ENCODE measurements around the gene PHGDH.
A peak's percentile ranks its signal among the peaks of the same experiment; 100 is the strongest.
"Not testable (repeated sequence)": the region's sequence is repeated elsewhere in the genome, so short reads cannot be mapped to it uniquely, and the experiment has no call there.

The PHGDH gene

DNA sequence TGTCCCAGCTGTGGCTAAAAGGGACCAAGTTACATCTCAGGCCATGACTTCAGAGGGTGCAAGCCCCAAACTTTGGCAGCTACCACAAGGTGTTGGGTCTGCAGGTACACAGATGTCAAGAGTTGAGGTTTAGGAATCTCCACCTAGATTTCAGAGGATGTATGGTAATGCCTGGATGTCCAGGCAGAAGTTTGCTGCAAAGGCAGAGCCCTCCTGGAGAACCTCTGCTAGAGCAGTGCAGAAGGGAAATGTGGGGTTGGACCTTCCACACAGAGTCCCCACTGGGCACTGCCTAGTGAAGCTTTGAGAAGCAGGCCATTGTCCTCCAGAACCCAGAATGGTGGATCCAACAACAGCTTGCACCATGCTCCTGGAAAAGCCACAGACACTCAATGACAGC lies 10.1 kb upstream of the PHGDH start:
- no peaks in the 10 kb centered on the region for H3K27me3 ChIP-seq (ENCODE audit: control insufficient read depth, insufficient read depth, low read length)
- H3K36me3 ChIP-seq (ENCODE audit: control insufficient read depth, insufficient read depth, low read length): no peaks in the 10 kb centered on the region
- no peaks in the 10 kb centered on the region for H3K4me1 ChIP-seq (ENCODE audit: control insufficient read depth, insufficient read depth, low read length)

DNA sequence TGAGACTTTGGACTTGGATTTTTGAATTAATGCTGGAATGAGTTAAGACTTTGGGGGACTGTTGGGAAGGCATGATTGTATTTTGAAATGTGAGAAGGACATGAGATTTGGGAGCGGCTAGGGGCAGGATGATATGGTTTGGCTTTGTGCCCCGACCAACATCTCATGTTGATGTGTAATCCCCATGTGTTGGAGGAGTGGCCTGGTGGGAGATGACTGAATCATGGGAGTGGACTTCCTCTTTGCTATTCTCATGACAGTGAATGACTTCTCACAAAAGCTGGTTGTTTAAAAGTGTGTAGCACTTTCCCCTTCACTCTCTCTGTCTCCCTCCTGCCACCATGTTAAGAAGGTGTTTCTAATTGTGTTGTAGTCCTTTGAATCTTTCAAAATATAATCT lies 9.3 kb upstream of the PHGDH start:
- H3K4me3 ChIP-seq (ENCODE audit: low read depth, low read length): no peak overlapping the region
- H3K4me1 ChIP-seq (ENCODE audit: control insufficient read depth, insufficient read depth, low read length): no peaks in the 10 kb centered on the region
- H3K9ac ChIP-seq (ENCODE audit: low read depth, low read length): no peak overlapping the region
- H3K9me3 ChIP-seq (ENCODE audit: control insufficient read depth, insufficient read depth, low read length): peaks cover 4% of the 10 kb centered on the region
- no peaks in the 10 kb centered on the region for H3K27me3 ChIP-seq (ENCODE audit: control insufficient read depth, insufficient read depth, low read length)
- H3K36me3 ChIP-seq (ENCODE audit: control insufficient read depth, insufficient read depth, low read length): no peaks in the 10 kb centered on the region

More for the DNA sequence above, 10.1 kb upstream of the PHGDH start:
- Histone ChIP-seq H3K9ac (ENCODE audit: low read depth, low read length) (no peak overlapping the region), H3K4me3 (ENCODE audit: low read depth, low read length) (no peak overlapping the region), H3K9me3 (ENCODE audit: control insufficient read depth, insufficient read depth, low read length) (peaks cover 4% of the 10 kb centered on the region)

DNA sequence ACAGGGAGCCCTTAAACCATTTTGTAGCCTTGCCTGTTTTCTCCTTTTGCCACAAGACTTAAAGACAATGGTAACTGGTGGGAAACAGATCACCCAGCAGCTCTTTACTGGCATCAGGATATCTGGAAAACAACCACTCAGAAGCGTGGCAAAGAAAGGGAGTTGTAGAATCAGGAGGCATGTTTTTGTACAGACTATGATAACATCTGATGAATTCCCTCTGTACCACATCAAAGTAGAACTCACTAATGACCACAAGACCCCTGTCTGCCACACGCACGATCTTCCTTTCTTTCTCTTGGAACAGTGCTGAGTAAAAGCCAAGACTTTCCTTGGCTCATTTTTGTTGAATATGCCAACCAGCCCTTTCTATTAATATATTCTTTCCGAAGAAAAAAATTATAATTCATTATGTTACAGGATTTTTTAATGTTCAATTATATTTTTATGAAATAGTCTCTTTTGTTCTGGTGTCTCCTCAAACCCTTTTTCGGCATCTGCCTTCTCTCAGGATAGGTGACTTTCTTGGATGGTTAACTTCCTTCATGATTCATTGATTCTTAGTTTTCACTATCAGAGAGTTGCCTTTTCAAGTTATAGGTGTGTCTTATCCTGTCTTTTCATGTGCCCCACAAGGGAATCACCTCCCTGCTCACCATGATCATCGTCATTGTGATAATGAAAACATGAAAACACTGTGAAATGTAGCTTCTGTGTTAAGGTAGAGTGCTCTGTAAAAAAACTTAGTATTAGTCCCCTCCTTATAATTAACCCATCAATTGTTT lies 7.9 kb upstream of the PHGDH start:
- no peak overlapping the region for H3K9ac ChIP-seq (ENCODE audit: low read depth, low read length)
- no peak overlapping the region for H3K4me3 ChIP-seq (ENCODE audit: low read depth, low read length)
- H3K36me3 ChIP-seq (ENCODE audit: control insufficient read depth, insufficient read depth, low read length): no peaks in the 10 kb centered on the region
- H3K4me1 ChIP-seq (ENCODE audit: control insufficient read depth, insufficient read depth, low read length): peaks cover 2% of the 10 kb centered on the region
- no peaks in the 10 kb centered on the region for H3K27me3 ChIP-seq (ENCODE audit: control insufficient read depth, insufficient read depth, low read length)
- H3K9me3 ChIP-seq (ENCODE audit: control insufficient read depth, insufficient read depth, low read length): peaks cover 4% of the 10 kb centered on the region

DNA sequence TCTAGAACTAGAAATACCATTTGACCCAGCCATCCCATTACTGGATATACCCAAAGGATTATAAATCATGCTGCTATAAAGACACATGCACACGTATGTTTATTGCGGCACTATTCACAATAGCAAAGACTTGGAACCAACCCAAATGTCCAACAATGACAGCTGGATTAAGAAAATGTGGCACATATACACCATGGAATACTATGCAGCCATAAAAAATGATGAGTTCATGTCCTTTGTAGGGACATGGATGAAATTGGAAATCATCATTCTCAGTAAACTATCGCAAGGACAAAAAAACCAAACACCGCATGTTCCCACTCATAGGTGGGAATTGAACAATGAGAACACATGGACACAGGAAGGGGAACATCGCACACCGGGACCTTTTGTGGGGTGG lies 5.1 kb upstream of the PHGDH start:
- not testable (repeated sequence) for H3K4me3 ChIP-seq (ENCODE audit: low read depth, low read length); H3K4me1 ChIP-seq (ENCODE audit: control insufficient read depth, insufficient read depth, low read length); H3K36me3 ChIP-seq (ENCODE audit: control insufficient read depth, insufficient read depth, low read length); H3K9ac ChIP-seq (ENCODE audit: low read depth, low read length); H3K9me3 ChIP-seq (ENCODE audit: control insufficient read depth, insufficient read depth, low read length); H3K27me3 ChIP-seq (ENCODE audit: control insufficient read depth, insufficient read depth, low read length)

DNA sequence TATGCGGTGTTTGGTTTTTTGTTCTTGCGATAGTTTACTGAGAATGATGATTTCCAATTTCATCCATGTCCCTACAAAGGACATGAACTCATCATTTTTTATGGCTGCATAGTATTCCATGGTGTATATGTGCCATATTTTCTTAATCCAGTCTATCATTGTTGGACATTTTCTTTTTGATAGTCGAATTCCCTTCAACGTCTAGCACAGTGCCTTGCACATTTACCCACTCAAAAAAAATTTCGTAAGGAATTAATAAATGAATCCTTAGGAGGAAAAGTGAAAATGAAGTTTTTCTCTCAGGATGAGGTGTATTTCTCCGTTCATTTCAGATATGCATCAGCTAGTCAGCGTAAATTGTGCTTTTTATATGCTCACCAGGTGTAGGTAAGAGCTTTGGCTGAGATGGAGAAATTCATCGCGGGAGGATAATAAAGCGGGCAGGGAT lies 354 bp upstream of the PHGDH start:
- H3K4me3 ChIP-seq (ENCODE audit: low read depth, low read length): peak overlapping the region; percentile 99
- H3K9ac ChIP-seq (ENCODE audit: low read depth, low read length); H3K9me3 ChIP-seq (ENCODE audit: control insufficient read depth, insufficient read depth, low read length); H3K27me3 ChIP-seq (ENCODE audit: control insufficient read depth, insufficient read depth, low read length); H3K36me3 ChIP-seq (ENCODE audit: control insufficient read depth, insufficient read depth, low read length): not testable (repeated sequence)
- H3K4me1 ChIP-seq (ENCODE audit: control insufficient read depth, insufficient read depth, low read length): peaks cover 29% of the 10 kb centered on the region

DNA sequence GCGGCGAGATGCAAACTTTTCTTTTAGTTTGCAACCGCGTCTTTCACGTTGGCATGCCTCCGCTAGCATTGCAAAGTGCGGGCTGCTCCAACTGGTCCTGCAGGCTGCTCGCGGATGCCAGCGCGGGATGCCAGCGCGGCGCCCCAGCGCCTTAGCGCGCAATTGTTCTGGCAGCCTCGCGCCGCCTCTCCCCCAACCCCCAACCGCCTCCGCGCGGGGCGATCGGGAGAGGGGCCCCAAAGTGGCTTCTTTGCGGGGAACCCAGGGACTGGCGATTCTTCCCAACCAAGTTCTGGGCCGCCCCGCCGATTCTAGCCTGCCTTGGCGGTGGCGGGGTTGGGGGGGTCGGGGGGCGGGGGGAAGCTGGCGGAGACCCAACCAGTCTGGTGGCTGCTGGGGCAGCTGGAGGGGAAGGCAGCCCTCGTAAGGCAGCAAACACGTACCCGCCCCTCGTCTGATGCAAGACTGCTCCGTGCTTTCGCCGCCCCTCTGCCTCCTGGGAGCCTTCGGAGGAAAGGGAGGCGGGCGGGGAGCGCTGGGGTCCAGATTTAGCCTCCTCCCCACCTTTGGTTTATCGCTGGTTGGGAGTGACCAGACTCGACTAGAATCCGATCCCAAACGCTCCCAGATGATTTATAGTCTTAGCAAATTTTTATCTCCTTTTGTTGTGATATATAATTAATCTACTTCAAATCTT lies 756 bp downstream of the PHGDH start:
- peak overlapping the region; percentile 95 for H3K9ac ChIP-seq (ENCODE audit: low read depth, low read length)
- no peaks in the 10 kb centered on the region for H3K27me3 ChIP-seq (ENCODE audit: control insufficient read depth, insufficient read depth, low read length)
- H3K36me3 ChIP-seq (ENCODE audit: control insufficient read depth, insufficient read depth, low read length): no peaks in the 10 kb centered on the region
- peaks cover 32% of the 10 kb centered on the region for H3K4me1 ChIP-seq (ENCODE audit: control insufficient read depth, insufficient read depth, low read length)
- no peaks in the 10 kb centered on the region for H3K9me3 ChIP-seq (ENCODE audit: control insufficient read depth, insufficient read depth, low read length)
- peak overlapping the region; percentile 99 for H3K4me3 ChIP-seq (ENCODE audit: low read depth, low read length)

DNA sequence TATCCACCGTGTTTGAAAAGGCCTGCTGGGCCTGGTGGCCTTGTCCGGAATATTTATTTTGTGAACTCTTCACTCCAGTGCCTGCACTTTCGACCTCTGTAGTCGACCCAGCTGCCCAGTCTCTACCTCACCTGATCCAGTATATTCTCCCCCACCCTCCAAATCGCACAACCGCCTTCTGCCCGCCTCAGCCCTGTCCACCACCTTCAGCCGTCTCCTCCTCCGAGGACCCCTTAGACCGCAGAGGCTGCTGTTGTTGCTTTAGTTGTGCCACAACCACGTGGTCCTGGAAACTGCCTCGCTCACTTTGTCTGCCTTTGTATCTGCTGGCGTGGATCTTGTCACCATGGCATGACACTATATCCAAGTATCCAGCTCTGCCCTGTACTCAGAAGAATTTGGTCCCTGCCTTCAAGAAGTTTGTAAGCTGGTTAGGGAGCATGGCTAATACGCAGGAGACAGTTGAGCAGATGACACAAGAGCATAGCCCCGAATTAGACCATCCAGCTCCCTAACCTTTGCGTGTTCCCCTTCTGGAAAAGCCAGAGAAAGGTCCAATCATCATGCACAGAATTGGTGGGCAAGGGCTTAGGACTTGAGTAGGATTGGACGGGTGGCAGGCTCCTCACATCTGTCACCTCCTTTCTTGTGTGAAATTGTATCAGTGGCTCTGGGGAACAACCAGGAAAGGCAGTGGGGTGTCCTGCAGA lies 1.5 kb downstream of the PHGDH start:
- H3K27me3 ChIP-seq (ENCODE audit: control insufficient read depth, insufficient read depth, low read length): no peaks in the 10 kb centered on the region
- H3K9ac ChIP-seq (ENCODE audit: low read depth, low read length): peak overlapping the region; percentile 83
- no peaks in the 10 kb centered on the region for H3K9me3 ChIP-seq (ENCODE audit: control insufficient read depth, insufficient read depth, low read length)
- peaks cover 32% of the 10 kb centered on the region for H3K4me1 ChIP-seq (ENCODE audit: control insufficient read depth, insufficient read depth, low read length)
- H3K4me3 ChIP-seq (ENCODE audit: low read depth, low read length): peak overlapping the region; percentile 87
- H3K36me3 ChIP-seq (ENCODE audit: control insufficient read depth, insufficient read depth, low read length): no peaks in the 10 kb centered on the region

DNA sequence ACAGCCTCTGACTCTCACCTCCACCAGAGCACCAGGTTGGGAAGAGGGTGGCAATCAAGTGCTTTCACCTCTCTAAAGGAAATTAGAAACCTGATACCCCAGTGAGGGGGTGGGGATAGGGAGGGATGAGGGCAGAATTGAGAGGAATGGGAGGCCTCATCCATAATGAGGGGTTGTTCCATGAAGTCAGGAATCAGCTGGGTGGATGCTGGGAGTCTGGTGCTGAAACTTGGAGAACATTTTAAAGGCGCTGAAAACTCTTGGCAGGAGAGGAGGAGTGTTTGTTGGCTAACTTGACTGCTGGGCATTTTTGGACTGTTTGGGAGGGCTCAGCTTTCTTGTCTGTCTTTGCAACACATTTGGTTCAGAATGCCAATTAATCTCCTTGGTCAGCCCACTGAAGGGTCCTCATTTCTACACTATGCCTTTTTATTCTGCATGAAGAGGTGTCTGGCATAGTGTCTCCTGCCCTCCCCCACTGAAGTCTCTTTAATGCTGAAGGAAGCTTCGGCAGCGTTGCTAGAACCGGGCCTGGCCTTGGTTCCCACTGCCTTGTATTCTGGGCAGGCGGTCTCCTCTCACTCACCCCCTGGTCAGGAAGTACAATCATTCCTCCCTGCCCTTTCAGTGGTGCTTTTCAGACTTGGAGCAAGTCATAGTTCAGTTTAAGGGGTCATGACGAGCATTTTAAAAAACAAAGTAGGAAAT lies 2.2 kb downstream of the PHGDH start:
- Histone ChIP-seq H3K4me3 (ENCODE audit: low read depth, low read length) (peak overlapping the region; percentile 87), H3K9me3 (ENCODE audit: control insufficient read depth, insufficient read depth, low read length) (no peaks in the 10 kb centered on the region), H3K36me3 (ENCODE audit: control insufficient read depth, insufficient read depth, low read length) (no peaks in the 10 kb centered on the region), H3K4me1 (ENCODE audit: control insufficient read depth, insufficient read depth, low read length) (peaks cover 29% of the 10 kb centered on the region), H3K9ac (ENCODE audit: low read depth, low read length) (no peak overlapping the region), H3K27me3 (ENCODE audit: control insufficient read depth, insufficient read depth, low read length) (no peaks in the 10 kb centered on the region)

DNA sequence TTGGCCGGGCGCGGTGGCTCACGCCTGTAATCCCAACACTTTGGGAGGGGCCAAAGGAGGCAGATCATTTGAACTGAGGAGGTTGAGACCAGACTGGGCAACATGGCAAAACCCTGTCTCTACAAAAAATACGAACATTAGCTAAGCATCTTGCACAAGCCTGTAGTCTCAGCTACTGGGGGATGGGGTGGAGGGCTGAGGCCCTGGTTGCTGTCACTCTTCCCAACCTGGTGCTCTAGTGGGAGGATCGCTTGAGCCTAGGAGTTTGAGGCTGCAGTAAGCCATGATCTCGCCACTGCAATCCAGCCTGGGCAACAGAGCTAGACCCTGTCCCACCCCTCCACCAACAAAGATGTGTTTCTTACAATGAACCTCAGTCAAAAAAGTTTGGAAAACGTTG lies 2.8 kb downstream of the PHGDH start:
- Histone ChIP-seq H3K27me3 (ENCODE audit: control insufficient read depth, insufficient read depth, low read length) (no peaks in the 10 kb centered on the region), H3K4me1 (ENCODE audit: control insufficient read depth, insufficient read depth, low read length) (peaks cover 29% of the 10 kb centered on the region), H3K36me3 (ENCODE audit: control insufficient read depth, insufficient read depth, low read length) (no peaks in the 10 kb centered on the region), H3K9ac (ENCODE audit: low read depth, low read length) (no peak overlapping the region), H3K9me3 (ENCODE audit: control insufficient read depth, insufficient read depth, low read length) (no peaks in the 10 kb centered on the region), H3K4me3 (ENCODE audit: low read depth, low read length) (peak overlapping the region; percentile 87)

DNA sequence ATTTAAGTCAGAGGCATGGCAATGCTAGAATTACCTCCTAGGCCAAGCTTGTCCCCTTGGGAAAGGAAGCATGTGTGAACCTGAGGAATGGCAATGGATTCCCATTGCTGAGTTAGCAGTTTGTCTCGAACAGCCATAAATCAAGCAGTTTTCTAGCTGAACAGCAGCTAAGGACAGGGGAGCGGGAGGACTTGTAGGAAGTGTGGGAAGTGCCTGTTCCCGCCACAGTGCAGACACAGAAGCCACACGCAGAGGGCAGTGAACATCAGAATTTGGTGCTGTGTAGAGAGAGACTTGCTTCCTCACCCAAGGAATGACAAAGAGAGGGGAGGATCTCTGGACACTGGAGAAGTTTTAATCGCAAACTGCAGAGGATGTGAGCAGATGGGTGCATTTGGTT lies 3.8 kb downstream of the PHGDH start:
- Histone ChIP-seq H3K36me3 (ENCODE audit: control insufficient read depth, insufficient read depth, low read length) (peaks cover 9% of the 10 kb centered on the region), H3K4me1 (ENCODE audit: control insufficient read depth, insufficient read depth, low read length) (peaks cover 25% of the 10 kb centered on the region), H3K27me3 (ENCODE audit: control insufficient read depth, insufficient read depth, low read length) (no peaks in the 10 kb centered on the region), H3K4me3 (ENCODE audit: low read depth, low read length) (no peak overlapping the region), H3K9ac (ENCODE audit: low read depth, low read length) (peak overlapping the region; percentile 9), H3K9me3 (ENCODE audit: control insufficient read depth, insufficient read depth, low read length) (no peaks in the 10 kb centered on the region)

DNA sequence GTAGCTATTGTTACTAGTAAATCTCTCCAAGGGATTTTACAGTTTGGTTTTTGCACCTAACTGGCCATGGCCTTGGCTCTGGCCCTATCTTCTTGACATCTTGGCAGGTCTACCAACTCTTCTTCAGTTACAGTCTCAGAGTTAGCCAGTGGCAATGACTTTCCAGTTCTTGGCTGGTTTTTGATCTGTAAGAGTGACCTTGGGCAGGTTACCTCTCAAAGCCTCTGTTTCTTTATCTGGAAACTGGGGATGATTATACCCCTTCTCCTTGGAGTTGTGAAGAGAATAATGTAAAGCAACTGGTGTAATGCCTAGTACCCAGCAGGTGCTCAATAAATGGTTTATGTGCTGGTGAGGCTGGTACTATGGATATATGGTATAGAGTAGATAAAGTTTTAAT lies 6.7 kb downstream of the PHGDH start:
- H3K4me3 ChIP-seq (ENCODE audit: low read depth, low read length): no peak overlapping the region
- H3K9me3 ChIP-seq (ENCODE audit: control insufficient read depth, insufficient read depth, low read length): no peaks in the 10 kb centered on the region
- no peak overlapping the region for H3K9ac ChIP-seq (ENCODE audit: low read depth, low read length)
- peaks cover 33% of the 10 kb centered on the region for H3K36me3 ChIP-seq (ENCODE audit: control insufficient read depth, insufficient read depth, low read length)
- peaks cover 25% of the 10 kb centered on the region for H3K4me1 ChIP-seq (ENCODE audit: control insufficient read depth, insufficient read depth, low read length)
- H3K27me3 ChIP-seq (ENCODE audit: control insufficient read depth, insufficient read depth, low read length): no peaks in the 10 kb centered on the region

Data from iPS-15b (cell line).